Activated naive CD8-positive, alpha-beta T cell (primary cell): Measurements from ENCODE around the gene ANGPTL2.

Source experiments
- H3K27ac Mint-ChIP-seq: one replicate; pipeline ENCODE4 v1.8.0; 2021; ENCODE audit warnings: mixed read lengths
- H3K27me3 Mint-ChIP-seq: one replicate; pipeline ENCODE4 v1.8.0; 2021; ENCODE audit warnings: mixed read lengths
- H3K36me3 Mint-ChIP-seq: one replicate; pipeline ENCODE4 v1.8.0; 2021; ENCODE audit warnings: mixed read lengths
- H3K4me1 Mint-ChIP-seq: one replicate; pipeline ENCODE4 v1.8.0; 2021; ENCODE audit warnings: low read depth, mixed read lengths
- H3K4me3 Mint-ChIP-seq: one replicate; pipeline ENCODE4 v1.8.0; 2021; ENCODE audit warnings: mild to moderate bottlenecking, mixed read lengths
- H3K9me3 Mint-ChIP-seq: one replicate; pipeline ENCODE4 v1.8.0; 2021; ENCODE audit warnings: low read depth, mixed read lengths

The ANGPTL2 gene

GRCh38 chr9:127119320-127119709 lies 3.1 kb downstream of the ANGPTL2 start:
- H3K4me1 Mint-ChIP-seq, result peaks cover 22% of the 10 kb centered on the region
- H3K4me3 Mint-ChIP-seq, result no peak overlapping the region
- no peaks in the 10 kb centered on the region for H3K9me3 Mint-ChIP-seq
- peaks cover 11% of the 10 kb centered on the region for H3K27me3 Mint-ChIP-seq
- H3K36me3 Mint-ChIP-seq, result peaks cover 8% of the 10 kb centered on the region
- H3K27ac Mint-ChIP-seq, result no peak overlapping the region

- H3K36me3 Mint-ChIP-seq, result peaks cover 8% of the 10 kb centered on the region
- peaks cover 11% of the 10 kb centered on the region for H3K27me3 Mint-ChIP-seq
- no peak overlapping the region for H3K27ac Mint-ChIP-seq
- H3K4me1 Mint-ChIP-seq, result peaks cover 22% of the 10 kb centered on the region
- H3K4me3 Mint-ChIP-seq, result no peak overlapping the region
- H3K9me3 Mint-ChIP-seq, result no peaks in the 10 kb centered on the region
These were observed 3.7 kb downstream of the ANGPTL2 start for GRCh38 chr9:127118597-127119319.

GRCh38 chr9:127117801-127118200 lies 4.6 kb downstream of the ANGPTL2 start:
- Mint-ChIP-seq H3K4me1 (peaks cover 22% of the 10 kb centered on the region), H3K27ac (no peak overlapping the region), H3K36me3 (peaks cover 4% of the 10 kb centered on the region), H3K9me3 (no peaks in the 10 kb centered on the region), H3K27me3 (peaks cover 10% of the 10 kb centered on the region), H3K4me3 (no peak overlapping the region)

GRCh38 chr9:127116957-127117356 lies 5.5 kb downstream of the ANGPTL2 start:
- Mint-ChIP-seq H3K9me3 (no peaks in the 10 kb centered on the region), H3K36me3 (peaks cover 4% of the 10 kb centered on the region), H3K27me3 (peaks cover 10% of the 10 kb centered on the region), H3K4me3 (no peak overlapping the region), H3K27ac (no peak overlapping the region), H3K4me1 (peaks cover 22% of the 10 kb centered on the region)

GRCh38 chr9:127116088-127116726 lies 6.2 kb downstream of the ANGPTL2 start:
- Mint-ChIP-seq H3K4me3 (no peak overlapping the region), H3K4me1 (peaks cover 20% of the 10 kb centered on the region), H3K27ac (no peak overlapping the region), H3K36me3 (peaks cover 4% of the 10 kb centered on the region), H3K27me3 (peaks cover 6% of the 10 kb centered on the region), H3K9me3 (no peaks in the 10 kb centered on the region)

- Mint-ChIP-seq H3K27ac (no peak overlapping the region), H3K4me1 (peaks cover 20% of the 10 kb centered on the region), H3K4me3 (no peak overlapping the region)
These were observed 7.8 kb downstream of the ANGPTL2 start for GRCh38 chr9:127114606-127115005.

GRCh38 chr9:127113191-127113972 lies 9.1 kb downstream of the ANGPTL2 start:
- no peaks in the 10 kb centered on the region for H3K9me3 Mint-ChIP-seq

More at GRCh38 chr9:127114606-127115005, 7.8 kb downstream of the ANGPTL2 start:
- Mint-ChIP-seq H3K27me3 (no peaks in the 10 kb centered on the region), H3K9me3 (no peaks in the 10 kb centered on the region), H3K36me3 (peaks cover 4% of the 10 kb centered on the region)

GRCh38 chr9:127112735-127113161 lies 9.7 kb downstream of the ANGPTL2 start:
- H3K36me3 Mint-ChIP-seq, result peaks cover 4% of the 10 kb centered on the region
- peaks cover 20% of the 10 kb centered on the region for H3K4me1 Mint-ChIP-seq
- H3K27me3 Mint-ChIP-seq, result no peaks in the 10 kb centered on the region
- no peak overlapping the region for H3K4me3 Mint-ChIP-seq
- H3K9me3 Mint-ChIP-seq, result no peaks in the 10 kb centered on the region
- H3K27ac Mint-ChIP-seq, result no peak overlapping the region

More at GRCh38 chr9:127113191-127113972, 9.1 kb downstream of the ANGPTL2 start:
- no peak overlapping the region for H3K4me3 Mint-ChIP-seq
- no peak overlapping the region for H3K27ac Mint-ChIP-seq
- peaks cover 20% of the 10 kb centered on the region for H3K4me1 Mint-ChIP-seq
- peaks cover 4% of the 10 kb centered on the region for H3K36me3 Mint-ChIP-seq
- H3K27me3 Mint-ChIP-seq, result no peaks in the 10 kb centered on the region

- Mint-ChIP-seq H3K9me3 (no peaks in the 10 kb centered on the region), H3K4me3 (no peak overlapping the region), H3K4me1 (peaks cover 17% of the 10 kb centered on the region), H3K27me3 (no peaks in the 10 kb centered on the region), H3K36me3 (peaks cover 4% of the 10 kb centered on the region), H3K27ac (no peak overlapping the region)
These were observed 10.4 kb downstream of the ANGPTL2 start for GRCh38 chr9:127112056-127112455.

GRCh38 chr9:127109212-127109711 lies 13.2 kb downstream of the ANGPTL2 start:
- no peak overlapping the region for H3K4me3 Mint-ChIP-seq
- H3K4me1 Mint-ChIP-seq, result no peaks in the 10 kb centered on the region
- no peaks in the 10 kb centered on the region for H3K9me3 Mint-ChIP-seq
- no peaks in the 10 kb centered on the region for H3K36me3 Mint-ChIP-seq
- no peak overlapping the region for H3K27ac Mint-ChIP-seq
- H3K27me3 Mint-ChIP-seq, result no peaks in the 10 kb centered on the region

GRCh38 chr9:127107929-127108876 lies 14.2 kb downstream of the ANGPTL2 start:
- H3K36me3 Mint-ChIP-seq, result no peaks in the 10 kb centered on the region

GRCh38 chr9:127107171-127107928 lies 15.1 kb downstream of the ANGPTL2 start:
- Mint-ChIP-seq H3K4me1 (no peaks in the 10 kb centered on the region), H3K27ac (no peak overlapping the region), H3K4me3 (no peak overlapping the region), H3K36me3 (peaks cover 1% of the 10 kb centered on the region), H3K9me3 (no peaks in the 10 kb centered on the region), H3K27me3 (no peaks in the 10 kb centered on the region)

More at GRCh38 chr9:127107929-127108876, 14.2 kb downstream of the ANGPTL2 start:
- H3K4me1 Mint-ChIP-seq, result no peaks in the 10 kb centered on the region
- H3K4me3 Mint-ChIP-seq, result no peak overlapping the region
- H3K9me3 Mint-ChIP-seq, result no peaks in the 10 kb centered on the region
- H3K27me3 Mint-ChIP-seq, result no peaks in the 10 kb centered on the region
- no peak overlapping the region for H3K27ac Mint-ChIP-seq

- Mint-ChIP-seq H3K9me3 (no peaks in the 10 kb centered on the region), H3K4me1 (no peaks in the 10 kb centered on the region), H3K27me3 (no peaks in the 10 kb centered on the region), H3K36me3 (peaks cover 2% of the 10 kb centered on the region), H3K27ac (no peak overlapping the region), H3K4me3 (no peak overlapping the region)
These were observed 16.0 kb downstream of the ANGPTL2 start for GRCh38 chr9:127106466-127106855.
